SK-N-SH treated with all-trans-retinoic acid at 6 μM for 48 hours (cell line): ENCODE measurements around the gene RERE.

Experiments
- TSHZ2 ChIP-seq: fragments of 250-450 bp; sonication (Bioruptor Pico); IDR thresholded peaks from 2 replicates; pipeline ENCODE4 v1.5.0; 2020; ENCODE audit warnings: mild to moderate bottlenecking, moderate library complexity
- ZFP30 ChIP-seq: fragments of 450-650 bp; formaldehyde crosslinking; IDR thresholded peaks from 2 replicates; pipeline ENCODE4 v1.5.0; 2022; ENCODE audit warnings: mild to moderate bottlenecking, moderate library complexity
- ZNF565 ChIP-seq: fragments of 450-650 bp; formaldehyde crosslinking; conservative IDR thresholded peaks from 2 replicates; pipeline ENCODE4 v1.5.0; 2020; ENCODE audit warnings: low read depth, mild to moderate bottlenecking, moderate library complexity

- no peak for TF ChIP-seq ZFP30 (CRISPR knock-in tag)
- no peak for TF ChIP-seq ZNF565
- no peak for TF ChIP-seq TSHZ2 (CRISPR knock-in tag)
These were observed 89.0 kb downstream of the RERE start for GRCh38 chr1:8728464-8728863.
